Tibial artery (tissue), 4 donors: ENCODE data around the gene CYLD.

Source experiments
- DNase-seq, 2 donors: peaks; one replicate each; pipeline ENCODE4 v3.0.0-alpha.2; 2019
- H3K27ac ChIP-seq, 2 donors: fragments of 200-600 bp; sonication (generic) in 1 of 2; 1 replicate in 1 of 2; 2 replicates in 1 of 2; pipeline ENCODE4 v1.5.1; 2018 to 2019; ENCODE audit warnings: mild to moderate bottlenecking in 1 of 2
- H3K27me3 ChIP-seq, 2 donors: fragments of 200-600 bp; sonication (generic) in 1 of 2; one replicate each; pipeline versions ENCODE4 v1.5.1 to v1.6.0; 2016 to 2019
- H3K36me3 ChIP-seq, 3 donors: fragments of 200-600 bp; sonication (generic) in 2 of 3; one replicate each; pipeline ENCODE4 v1.5.1; 2016 to 2019; ENCODE audit warnings: mild to moderate bottlenecking in 2 of 3
- H3K4me1 ChIP-seq, 4 donors: fragments of 200-600 bp; sonication (generic) in 2 of 4; 1 replicate in 3 of 4; 2 replicates in 1 of 4; pipeline ENCODE4 v1.5.1; 2016 to 2019
- H3K4me3 ChIP-seq, 2 donors: fragments of 200-600 bp; sonication (generic) in 1 of 2; 1 replicate in 1 of 2; 2 replicates in 1 of 2; pipeline ENCODE4 v1.5.1; 2018 to 2019; ENCODE audit warnings: mild to moderate bottlenecking in 2 of 2
- H3K9me3 ChIP-seq, 3 donors: fragments of 200-600 bp; sonication (generic) in 1 of 3; one replicate each; pipeline ENCODE4 v1.5.1; 2016 to 2019
- intact Hi-C: fragments of 100-400 bp; cut with DNase I; formaldehyde crosslinking; loops from one replicate; pipeline ENCODE4 v1.15.0; 2023; ENCODE audit warnings: low total_unique reads
- TF ChIP-seq, protein P1 (sequence below), 2 experiments: fragments of 200-600 bp in 1 of 2; fragments of 450-650 bp in 1 of 2; IDR thresholded peaks; one replicate each; pipeline ENCODE4 v1.5.1; 2017 to 2019; ENCODE audit warnings: antibody characterized with exemption in 2 of 2, mild to moderate bottlenecking in 1 of 2, moderate library complexity in 1 of 2

CYLD gene

DNA sequence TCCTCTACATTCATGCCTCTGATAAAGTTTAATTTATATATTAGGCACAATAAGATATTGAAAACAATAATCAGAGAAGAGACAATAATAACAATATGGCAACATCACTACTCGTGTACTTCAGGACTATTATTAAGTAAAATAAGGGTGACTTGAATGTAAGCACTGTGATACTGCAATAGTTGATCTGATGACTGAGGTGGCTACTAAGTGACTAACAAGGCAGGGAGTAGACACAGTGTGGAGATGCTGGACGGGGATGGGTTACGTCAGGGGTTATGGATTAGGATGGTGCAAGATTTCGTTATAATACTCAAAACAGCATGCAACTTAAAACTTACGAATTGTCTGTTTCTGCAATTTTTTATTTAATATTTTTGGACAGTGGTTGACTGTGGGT lies 32.5 kb downstream of the CYLD start:
- DNase-seq: no peak
- intact Hi-C loops: no loop called here
- TF ChIP-seq, protein P1, sequence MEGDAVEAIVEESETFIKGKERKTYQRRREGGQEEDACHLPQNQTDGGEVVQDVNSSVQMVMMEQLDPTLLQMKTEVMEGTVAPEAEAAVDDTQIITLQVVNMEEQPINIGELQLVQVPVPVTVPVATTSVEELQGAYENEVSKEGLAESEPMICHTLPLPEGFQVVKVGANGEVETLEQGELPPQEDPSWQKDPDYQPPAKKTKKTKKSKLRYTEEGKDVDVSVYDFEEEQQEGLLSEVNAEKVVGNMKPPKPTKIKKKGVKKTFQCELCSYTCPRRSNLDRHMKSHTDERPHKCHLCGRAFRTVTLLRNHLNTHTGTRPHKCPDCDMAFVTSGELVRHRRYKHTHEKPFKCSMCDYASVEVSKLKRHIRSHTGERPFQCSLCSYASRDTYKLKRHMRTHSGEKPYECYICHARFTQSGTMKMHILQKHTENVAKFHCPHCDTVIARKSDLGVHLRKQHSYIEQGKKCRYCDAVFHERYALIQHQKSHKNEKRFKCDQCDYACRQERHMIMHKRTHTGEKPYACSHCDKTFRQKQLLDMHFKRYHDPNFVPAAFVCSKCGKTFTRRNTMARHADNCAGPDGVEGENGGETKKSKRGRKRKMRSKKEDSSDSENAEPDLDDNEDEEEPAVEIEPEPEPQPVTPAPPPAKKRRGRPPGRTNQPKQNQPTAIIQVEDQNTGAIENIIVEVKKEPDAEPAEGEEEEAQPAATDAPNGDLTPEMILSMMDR (IDR thresholded peaks at IDR 0.05): no peak
- no peak overlapping the region for H3K27ac ChIP-seq
- H3K4me3 ChIP-seq: no peak overlapping the region
- no peaks in the 10 kb centered on the region for H3K4me1 ChIP-seq
- H3K36me3 ChIP-seq: peaks cover 2 to 7% (median 6%) of the 10 kb centered on the region in 3 donors
- no peaks in the 10 kb centered on the region for H3K27me3 ChIP-seq
- no peaks in the 10 kb centered on the region for H3K9me3 ChIP-seq

DNA sequence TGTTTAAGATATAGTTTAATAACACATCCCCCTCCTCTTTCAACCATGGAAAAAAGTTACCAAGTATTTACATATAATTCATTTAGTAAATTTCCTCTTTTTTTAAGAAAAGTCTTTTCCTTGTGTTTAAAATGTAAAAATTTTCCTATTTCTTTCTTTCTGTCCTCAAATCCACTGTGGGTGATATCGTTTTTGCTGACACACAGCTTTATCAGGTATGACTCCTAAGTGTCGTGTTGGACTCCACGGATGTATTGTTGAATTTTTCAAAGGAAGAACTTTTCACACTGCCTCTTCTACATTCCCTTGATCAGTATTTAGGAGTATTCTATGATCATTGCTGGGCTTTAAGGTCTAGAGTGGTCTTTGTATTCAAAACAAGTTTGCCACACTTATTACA lies 33.1 kb downstream of the CYLD start:
- no peaks in the 10 kb centered on the region for H3K27me3 ChIP-seq
- H3K4me1 ChIP-seq: no peaks in the 10 kb centered on the region
- no peak overlapping the region for H3K27ac ChIP-seq
- H3K9me3 ChIP-seq: no peaks in the 10 kb centered on the region
- no peak for DNase-seq
- H3K36me3 ChIP-seq: peaks cover 6 to 12% (median 7%) of the 10 kb centered on the region in 3 donors
- intact Hi-C loops: no loop called here
- TF ChIP-seq, protein P1 (IDR thresholded peaks at IDR 0.05): no peak
- H3K4me3 ChIP-seq: no peak overlapping the region

DNA sequence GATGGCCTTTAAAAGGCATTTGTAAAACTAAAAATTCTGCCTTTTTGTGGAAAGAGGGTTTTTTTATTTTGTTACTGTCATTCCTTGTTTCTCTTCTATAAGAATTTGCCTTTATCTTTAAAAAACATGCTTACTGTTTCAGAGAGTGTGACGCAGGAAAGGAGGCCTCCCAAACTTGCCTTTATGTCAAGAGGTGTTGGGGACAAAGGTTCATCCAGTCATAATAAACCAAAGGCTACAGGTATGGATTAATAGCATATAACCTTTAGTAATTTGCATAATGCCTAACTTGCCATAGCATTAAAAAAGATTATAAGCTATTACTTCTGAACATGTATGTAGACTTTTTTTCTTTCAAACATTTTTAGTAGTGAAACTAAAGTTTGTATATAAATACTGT lies 34.2 kb downstream of the CYLD start:
- no peaks in the 10 kb centered on the region for H3K9me3 ChIP-seq
- intact Hi-C loops: no loop called here
- H3K27me3 ChIP-seq: no peaks in the 10 kb centered on the region
- no peak overlapping the region for H3K4me3 ChIP-seq
- TF ChIP-seq, protein P1 (IDR thresholded peaks at IDR 0.05): no peak
- DNase-seq: no peak
- H3K27ac ChIP-seq: no peak overlapping the region
- peaks cover 11 to 23% (median 13%) of the 10 kb centered on the region in 3 donors for H3K36me3 ChIP-seq
- no peaks in the 10 kb centered on the region for H3K4me1 ChIP-seq

DNA sequence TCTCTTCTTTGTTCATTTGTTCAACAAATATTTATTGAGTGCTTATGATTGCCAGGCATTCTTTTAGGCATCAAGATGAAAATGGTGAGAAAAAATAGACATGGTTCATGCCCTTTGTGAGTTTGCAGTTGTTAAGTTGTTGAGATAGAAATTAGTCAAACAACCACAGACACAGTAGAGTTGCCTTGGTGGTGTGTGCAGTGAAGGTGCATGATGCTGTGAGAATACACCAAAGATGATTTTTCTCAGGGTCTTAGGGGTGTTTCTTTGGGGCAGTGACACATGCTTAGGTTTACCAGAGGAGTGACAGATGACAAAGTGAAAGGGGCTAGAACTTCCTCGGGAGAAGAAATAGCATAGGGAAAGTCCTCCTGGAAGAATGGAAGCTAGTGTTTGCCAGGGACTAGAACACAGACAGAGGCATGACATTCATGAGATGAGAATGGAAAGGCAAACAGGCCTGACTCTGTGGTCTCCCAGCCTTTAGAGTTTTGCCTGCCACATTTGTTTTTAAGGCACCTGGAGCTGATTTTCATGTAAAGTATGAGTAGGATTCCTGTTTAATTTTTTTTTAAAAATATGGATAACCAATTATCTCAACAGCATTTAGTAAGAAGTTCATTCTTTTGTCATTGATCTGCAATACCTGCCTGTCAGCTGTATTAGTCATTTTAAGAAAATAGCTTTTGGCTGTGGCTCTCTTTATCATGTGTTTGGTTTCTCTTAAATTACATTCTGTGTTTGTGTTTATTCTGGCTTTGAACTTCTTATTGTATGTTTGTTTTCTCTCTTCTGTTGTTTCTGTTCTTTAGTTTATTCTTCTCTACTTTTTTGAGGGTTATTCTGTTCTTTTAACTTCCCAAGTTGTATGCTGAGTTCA lies 36.6 kb downstream of the CYLD start:
- TF ChIP-seq, protein P1 (IDR thresholded peaks at IDR 0.05): no peak

DNA sequence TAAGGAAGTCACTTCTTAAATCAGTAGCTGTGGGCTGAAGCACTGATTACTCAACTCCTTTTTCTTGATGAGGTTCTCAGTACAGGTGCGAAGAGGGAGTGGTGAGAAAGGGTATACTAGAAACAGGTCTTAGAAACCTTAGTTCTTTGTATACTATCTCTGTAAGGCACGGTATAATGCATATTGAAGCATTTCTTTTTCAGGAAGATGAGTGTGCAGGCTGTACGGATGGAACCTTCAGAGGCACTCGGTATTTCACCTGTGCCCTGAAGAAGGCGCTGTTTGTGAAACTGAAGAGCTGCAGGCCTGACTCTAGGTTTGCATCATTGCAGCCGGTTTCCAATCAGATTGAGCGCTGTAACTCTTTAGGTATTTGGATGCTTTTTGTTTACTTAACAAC lies 39.2 kb downstream of the CYLD start:
- intact Hi-C loops: no loop called here
- Histone ChIP-seq H3K36me3 (peaks cover 36 to 69% (median 55%) of the 10 kb centered on the region in 3 donors), H3K4me3 (no peak overlapping the region), H3K27me3 (no peaks in the 10 kb centered on the region), H3K27ac (no peak overlapping the region), H3K4me1 (no peaks in the 10 kb centered on the region), H3K9me3 (no peaks in the 10 kb centered on the region)
- TF ChIP-seq, protein P1 (IDR thresholded peaks at IDR 0.05): no peak
- no peak for DNase-seq

More for the DNA sequence above, 36.6 kb downstream of the CYLD start:
- no peaks in the 10 kb centered on the region for H3K27me3 ChIP-seq
- no peaks in the 10 kb centered on the region for H3K4me1 ChIP-seq
- intact Hi-C loops: no loop called here
- H3K9me3 ChIP-seq: no peaks in the 10 kb centered on the region
- no peak overlapping the region for H3K27ac ChIP-seq
- no peak overlapping the region for H3K4me3 ChIP-seq
- H3K36me3 ChIP-seq: peaks cover 31 to 47% (median 37%) of the 10 kb centered on the region in 3 donors
- no peak for DNase-seq
